Keratinocyte (primary cell): ENCODE data around the gene CHST10. TPM values are rescaled to one million over a fixed set of nuclear protein-coding genes. Genes with fewer than 3 reads are reported as not detected.

Experiments used
- DNase-seq: peaks from one replicate; pipeline ENCODE4 v3.0.0-alpha.2; 2011; ENCODE audit warnings: low read depth, missing footprints, low spot score
- FAIRE-seq: peaks from 2 replicates; lab custom pipeline; 2011; peaks lifted over from hg19 to GRCh38; lab: Jason Lieb, UNC
- H2AFZ ChIP-seq: 2 replicates; pipeline ENCODE4 v1.6.0; 2012; ENCODE audit warnings: low read length, control low read depth, inconsistent platforms; ENCODE audit not compliant: control insufficient read depth
- H3K27ac ChIP-seq: 2 replicates; pipeline ENCODE4 v1.5.1; 2011; ENCODE audit warnings: low read length; ENCODE audit not compliant: control insufficient read depth, insufficient read depth
- H3K27me3 ChIP-seq: 3 replicates; pipeline ENCODE4 v1.6.0; 2011; ENCODE audit warnings: low read length; ENCODE audit not compliant: control insufficient read depth, insufficient read depth; ENCODE audit errors: extremely low read depth
- H3K36me3 ChIP-seq, 2 experiments: 2 replicates in 1 of 2; 3 replicates in 1 of 2; pipeline ENCODE4 v1.5.1; 2011; ENCODE audit warnings: low read length in 2 of 2, mild to moderate bottlenecking in 1 of 2; ENCODE audit not compliant: control insufficient read depth in 2 of 2, insufficient read depth in 2 of 2; ENCODE audit errors: extremely low read depth in 1 of 2
- H3K4me1 ChIP-seq: 3 replicates; pipeline ENCODE4 v1.5.1; 2011; ENCODE audit warnings: low read length; ENCODE audit not compliant: control insufficient read depth, insufficient read depth; ENCODE audit errors: extremely low read depth
- H3K4me2 ChIP-seq: 3 replicates; pipeline ENCODE4 v1.6.0; 2011; ENCODE audit warnings: low read depth, low read length; ENCODE audit not compliant: control insufficient read depth, insufficient read depth; ENCODE audit errors: extremely low read depth
- H3K4me3 ChIP-seq, 3 experiments: fragments of 200-600 bp in 1 of 3; sonication (generic) in 1 of 3; 2 replicates in 2 of 3; 3 replicates in 1 of 3; pipeline ENCODE4 v1.5.1; 2011 to 2016; ENCODE audit warnings: low read length in 3 of 3, mild to moderate bottlenecking in 3 of 3, control low read depth in 2 of 3, inconsistent platforms in 1 of 3, low read depth in 1 of 3, mixed read lengths in 1 of 3, mixed run types in 1 of 3, moderate library complexity in 1 of 3; ENCODE audit not compliant: control insufficient read depth in 2 of 3, insufficient read depth in 2 of 3; ENCODE audit errors: extremely low read depth in 1 of 3
- H3K79me2 ChIP-seq: 2 replicates; pipeline ENCODE4 v1.6.0; 2012; ENCODE audit warnings: low read length; ENCODE audit not compliant: control insufficient read depth, insufficient read depth
- H3K9ac ChIP-seq: 3 replicates; pipeline ENCODE4 v1.6.0; 2011; ENCODE audit warnings: low read length; ENCODE audit not compliant: control insufficient read depth, insufficient read depth; ENCODE audit errors: extremely low read depth
- H3K9me1 ChIP-seq: 3 replicates; pipeline ENCODE4 v1.6.0; 2011; ENCODE audit warnings: low read length; ENCODE audit not compliant: control insufficient read depth, insufficient read depth; ENCODE audit errors: extremely low read depth
- H3K9me3 ChIP-seq: 2 replicates; pipeline ENCODE4 v1.5.1; 2012; ENCODE audit warnings: low read depth, low read length; ENCODE audit not compliant: control insufficient read depth
- H4K20me1 ChIP-seq: 3 replicates; pipeline ENCODE4 v1.6.0; 2011; ENCODE audit warnings: low read length; ENCODE audit not compliant: control insufficient read depth, insufficient read depth; ENCODE audit errors: extremely low read depth
- EZH2 ChIP-seq: IDR thresholded peaks from one replicate; pipeline ENCODE4 v1.6.1; 2012; ENCODE audit warnings: inconsistent platforms, mild to moderate bottlenecking, low read length, moderate library complexity
- dilution Hi-C: fragments of 300-500 bp; cut with MboI; formaldehyde crosslinking; loops from one replicate; pipeline ENCODE4 v1.7.0; 2020; ENCODE audit warnings: low sequenced_read_pairs; ENCODE audit not compliant: extremely low pct_ligation_motif_present
- polyA plus RNA-seq, 5 experiments: library from polyadenylated mRNA; depleted of rRNA in 3 of 5; stranded (reverse) in 3 of 5; stranded (forward) in 1 of 5; unstranded in 1 of 5; fragments of >200 nt; gene quantifications; 1 replicate in 1 of 5; 2 replicates in 3 of 5; 3 replicates in 1 of 5; pipeline versions ENCODE4 v1.2.1 to v1.2.3, GENCODE V29; 2011 to 2012; ENCODE audit warnings: missing spikeins in 2 of 5, low read depth in 1 of 5, low replicate concordance in 1 of 5
- TF ChIP-seq, protein P1 (sequence below), 3 experiments: IDR thresholded peaks in 1 of 3; conservative IDR thresholded peaks in 1 of 3; optimal IDR thresholded peaks in 1 of 3; 2 replicates in 2 of 3; 3 replicates in 1 of 3; pipeline versions ENCODE3 to v1.5.1; 2011; ENCODE audit warnings: low read length in 3 of 3, mild to moderate bottlenecking in 3 of 3, moderate library complexity in 2 of 3, control low read depth in 1 of 3, inconsistent platforms in 1 of 3; ENCODE audit not compliant: insufficient read depth in 2 of 3; ENCODE audit errors: extremely low read depth in 1 of 3

Gene CHST10
- polyA plus RNA-seq, 1 donor (not counting 4 experiments of a cell fraction or from before 2014, with no cell fraction given): 1.6 TPM

DNA sequence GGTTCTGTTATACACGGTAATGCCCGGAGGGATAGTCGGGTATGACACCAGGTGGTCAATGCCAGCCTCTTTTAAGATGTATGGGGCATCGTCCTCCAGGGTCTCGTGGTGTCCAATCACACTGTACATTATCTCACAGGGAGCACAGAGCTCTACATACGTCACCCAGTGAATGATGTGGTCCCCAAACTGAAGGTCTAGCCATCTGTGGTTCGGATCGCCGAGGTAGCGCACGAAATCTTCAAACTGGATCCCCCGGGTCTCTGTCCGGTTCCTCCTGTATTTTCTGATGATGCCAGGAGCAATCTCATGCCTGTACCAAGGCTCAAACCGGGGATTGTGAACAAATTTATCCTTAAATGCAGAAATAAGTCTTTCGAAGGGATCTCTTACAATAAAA is 24.1 kb downstream of the CHST10 start:
- no peak overlapping the region for H3K4me2 ChIP-seq
- DNase-seq (no peak), FAIRE-seq (no peak)
- no peak overlapping the region for H2AFZ ChIP-seq
- no peaks in the 10 kb centered on the region for H3K79me2 ChIP-seq
- no peaks in the 10 kb centered on the region for H3K9me3 ChIP-seq
- no peaks in the 10 kb centered on the region for H4K20me1 ChIP-seq
- H3K9me1 ChIP-seq: no peaks in the 10 kb centered on the region
- H3K27ac ChIP-seq: no peak overlapping the region
- H3K36me3 ChIP-seq: no peaks in the 10 kb centered on the region
- no peak overlapping the region for H3K9ac ChIP-seq
- dilution Hi-C loops: no loop called here
- H3K4me3 ChIP-seq: no peak overlapping the region
- no peaks in the 10 kb centered on the region for H3K27me3 ChIP-seq
- TF ChIP-seq EZH2: no peak
- TF ChIP-seq, protein P1, sequence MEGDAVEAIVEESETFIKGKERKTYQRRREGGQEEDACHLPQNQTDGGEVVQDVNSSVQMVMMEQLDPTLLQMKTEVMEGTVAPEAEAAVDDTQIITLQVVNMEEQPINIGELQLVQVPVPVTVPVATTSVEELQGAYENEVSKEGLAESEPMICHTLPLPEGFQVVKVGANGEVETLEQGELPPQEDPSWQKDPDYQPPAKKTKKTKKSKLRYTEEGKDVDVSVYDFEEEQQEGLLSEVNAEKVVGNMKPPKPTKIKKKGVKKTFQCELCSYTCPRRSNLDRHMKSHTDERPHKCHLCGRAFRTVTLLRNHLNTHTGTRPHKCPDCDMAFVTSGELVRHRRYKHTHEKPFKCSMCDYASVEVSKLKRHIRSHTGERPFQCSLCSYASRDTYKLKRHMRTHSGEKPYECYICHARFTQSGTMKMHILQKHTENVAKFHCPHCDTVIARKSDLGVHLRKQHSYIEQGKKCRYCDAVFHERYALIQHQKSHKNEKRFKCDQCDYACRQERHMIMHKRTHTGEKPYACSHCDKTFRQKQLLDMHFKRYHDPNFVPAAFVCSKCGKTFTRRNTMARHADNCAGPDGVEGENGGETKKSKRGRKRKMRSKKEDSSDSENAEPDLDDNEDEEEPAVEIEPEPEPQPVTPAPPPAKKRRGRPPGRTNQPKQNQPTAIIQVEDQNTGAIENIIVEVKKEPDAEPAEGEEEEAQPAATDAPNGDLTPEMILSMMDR (optimal IDR thresholded peaks at IDR 0.05 in 1 of 3, IDR thresholded peaks at IDR 0.05 in 1 of 3, conservative IDR thresholded peaks at IDR 0.05 in 1 of 3; ENCODE audit: extremely low read depth in 1 of 3, insufficient read depth in 2 of 3, low read length in 3 of 3): no peak
- H3K4me1 ChIP-seq: no peaks in the 10 kb centered on the region

DNA sequence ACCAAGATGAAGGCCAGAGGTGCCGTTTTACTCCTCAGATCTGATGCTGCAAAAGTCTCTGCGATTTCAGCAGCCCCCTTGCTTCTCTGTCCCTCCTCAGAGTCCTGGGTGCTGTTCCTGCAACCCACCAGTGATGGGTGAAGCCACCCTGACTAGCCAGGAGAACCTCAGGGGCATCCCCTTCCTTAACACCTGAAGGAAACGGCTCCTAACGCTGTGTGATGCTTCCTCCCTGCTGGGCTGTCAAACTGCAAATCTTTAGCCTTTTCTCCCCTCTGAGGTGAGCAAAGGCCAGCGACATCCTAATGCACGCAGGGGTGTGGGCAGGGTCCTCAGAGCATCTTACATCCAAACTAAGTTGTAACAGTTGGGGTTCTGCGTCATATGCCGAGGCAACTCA is 24.8 kb downstream of the CHST10 start:
- H2AFZ ChIP-seq: no peak overlapping the region
- no peak overlapping the region for H3K9ac ChIP-seq
- FAIRE-seq: no peak
- H3K27me3 ChIP-seq: no peaks in the 10 kb centered on the region
- dilution Hi-C loops: no loop called here
- H3K9me3 ChIP-seq: no peaks in the 10 kb centered on the region
- no peaks in the 10 kb centered on the region for H4K20me1 ChIP-seq
- H3K27ac ChIP-seq: no peak overlapping the region
- H3K9me1 ChIP-seq: no peaks in the 10 kb centered on the region
- H3K4me2 ChIP-seq: no peak overlapping the region
- DNase-seq: no peak
- no peaks in the 10 kb centered on the region for H3K79me2 ChIP-seq
- H3K4me1 ChIP-seq: no peaks in the 10 kb centered on the region
- H3K36me3 ChIP-seq: no peaks in the 10 kb centered on the region
- TF ChIP-seq EZH2: no peak
- TF ChIP-seq, protein P1 (optimal IDR thresholded peaks at IDR 0.05 in 1 of 3, IDR thresholded peaks at IDR 0.05 in 1 of 3, conservative IDR thresholded peaks at IDR 0.05 in 1 of 3; ENCODE audit: extremely low read depth in 1 of 3, insufficient read depth in 2 of 3, low read length in 3 of 3): no peak
- no peak overlapping the region for H3K4me3 ChIP-seq
